Left colon (tissue), 2 donors: Measurements from ENCODE around the gene SRGAP2C. TPM values are rescaled to one million over a fixed set of nuclear protein-coding genes. Genes with fewer than 3 reads are reported as not detected.
"Not testable (repeated sequence)": the region's sequence is repeated elsewhere in the genome, so short reads cannot be mapped to it uniquely, and the experiment has no call there.

Experiments used
- ATAC-seq: fragments of 200-7000 bp; cut with Tn5 transposase; one replicate; pipeline ENCODE4 v1.9.1; 2020; ENCODE audit warnings: mild to moderate bottlenecking, moderate library complexity
- DNase-seq, 2 donors: peaks; one replicate each; pipeline ENCODE4 v3.0.0-alpha.2; 2020
- intact Hi-C, 2 donors: fragments of 100-400 bp; cut with DNase I in 1 of 2; cut with micrococcal nuclease in 1 of 2; formaldehyde crosslinking; loops; one replicate each; pipeline versions ENCODE4 v1.11.2 to v1.14.0; 2022; cut with DNase I, micrococcal nuclease
- total RNA-seq, 2 donors: library from RNA; stranded (reverse); fragmentation: NEBNext Ultra II Directional; extraction: Animal tissue kit (Norgen Biotek cat#: 25700); gene quantifications; one replicate each; pipeline ENCODE4 v1.2.1, GENCODE V29; 2021
- donor health status: DM: no; HTN: no; CAD: no.
- donor health status: DM: yes; HTN: yes; CAD: no.

SRGAP2C gene
- total RNA-seq, 2 donors from 2014 or later = 4.3 to 8.1 TPM

GRCh38 chr1:121421490-121421889, 236.7 kb downstream of the SRGAP2C start:
- intact Hi-C loops, ATAC-seq, DNase-seq: not testable (repeated sequence)

- intact Hi-C loops, ATAC-seq, DNase-seq: not testable (repeated sequence)
Observed at GRCh38 chr1:121423956-121424355, 239.2 kb downstream of the SRGAP2C start.

- ATAC-seq, DNase-seq, intact Hi-C loops: not testable (repeated sequence)
Observed at GRCh38 chr1:121433517-121433916, 248.7 kb downstream of the SRGAP2C start.

- DNase-seq, intact Hi-C loops, ATAC-seq: not testable (repeated sequence)
Observed at GRCh38 chr1:121438862-121439261, 254.1 kb downstream of the SRGAP2C start.

- intact Hi-C loops = no loop called here
- no peak for DNase-seq
- no peak for ATAC-seq
Observed at GRCh38 chr1:121440993-121441392, 256.2 kb downstream of the SRGAP2C start.

Other genes with a start within 250 kb of the SRGAP2C start
- 1 to 10 TPM in 1 of 2 donors, not detected in 1; 1.3 TPM for gene FAM72B, start 635 bp upstream of the SRGAP2C start, total RNA-seq